DOHH2 (cell line): ENCODE results near the gene TAF6L.

Experiments
- H3F3A ChIP-seq: fragments of 200-600 bp; sonication (generic), shearing (Covaris generic); 2 replicates; pipeline ENCODE4 v1.6.0; 2016; ENCODE audit warnings: antibody characterized with exemption, mild to moderate bottlenecking; ENCODE audit not compliant: control insufficient read depth, insufficient read depth
- H3K27ac ChIP-seq: fragments of 200-600 bp; sonication (generic); 2 replicates; pipeline ENCODE4 v1.5.1; 2014; ENCODE audit warnings: low read depth, mild to moderate bottlenecking, low read length, moderate library complexity
- H3K27me3 ChIP-seq: fragments of 200-600 bp; sonication (generic); 2 replicates; pipeline ENCODE4 v1.6.1; 2014; ENCODE audit warnings: mild to moderate bottlenecking, low read length, mixed read lengths; ENCODE audit not compliant: control insufficient read depth
- H3K36me3 ChIP-seq: fragments of 200-600 bp; sonication (generic); 2 replicates; pipeline ENCODE4 v1.6.1; 2014; ENCODE audit warnings: mild to moderate bottlenecking, low read length, moderate library complexity, mixed read lengths; ENCODE audit not compliant: control insufficient read depth
- H3K4me1 ChIP-seq: fragments of 200-600 bp; sonication (generic); 2 replicates; pipeline ENCODE4 v1.6.1; 2014; ENCODE audit warnings: mild to moderate bottlenecking, low read length, mixed read lengths; ENCODE audit not compliant: control insufficient read depth
- H3K4me2 ChIP-seq: fragments of 200-600 bp; sonication (generic); 2 replicates; pipeline ENCODE4 v1.6.0; 2014; ENCODE audit warnings: mild to moderate bottlenecking, low read length, moderate library complexity
- H3K4me3 ChIP-seq: fragments of 200-600 bp; sonication (generic); 2 replicates; pipeline ENCODE4 v1.5.1; 2014; ENCODE audit warnings: mild to moderate bottlenecking, low read length, mixed read lengths
- H3K79me2 ChIP-seq: fragments of 200-600 bp; sonication (generic); 2 replicates; pipeline ENCODE4 v1.6.1; 2014; ENCODE audit warnings: mild to moderate bottlenecking, low read length, mixed read lengths; ENCODE audit not compliant: control insufficient read depth
- H3K9me2 ChIP-seq: fragments of 200-600 bp; sonication (generic); replicated peaks from 2 replicates; pipeline ENCODE4 v1.6.1; 2014; ENCODE audit warnings: mild to moderate bottlenecking, low read length, mixed read lengths; ENCODE audit not compliant: control insufficient read depth
- H3K9me3 ChIP-seq: fragments of 200-600 bp; sonication (generic); 2 replicates; pipeline ENCODE4 v1.6.1; 2014; ENCODE audit warnings: antibody characterized with exemption, low read length, mixed read lengths; ENCODE audit not compliant: control insufficient read depth, insufficient read depth
- H4K20me1 ChIP-seq: fragments of 200-600 bp; sonication (generic); 2 replicates; pipeline ENCODE4 v1.6.0; 2014; ENCODE audit warnings: low read depth, mild to moderate bottlenecking, antibody characterized with exemption, low read length, moderate library complexity; ENCODE audit not compliant: control insufficient read depth, insufficient read depth
- EZH2phosphoT487 ChIP-seq: fragments of 200-600 bp; sonication (generic); IDR thresholded peaks from 2 replicates; pipeline ENCODE4 v1.6.1; 2017; ENCODE audit warnings: borderline replicate concordance, mild to moderate bottlenecking, antibody characterized with exemption, low read length, moderate library complexity, mixed read lengths
- TF ChIP-seq, protein P1 (sequence below): fragments of 200-600 bp; sonication (generic); IDR thresholded peaks from one replicate; pipeline ENCODE4 v1.5.1; 2014; ENCODE audit warnings: antibody characterized with exemption, mild to moderate bottlenecking, low read depth, low read length; ENCODE audit not compliant: poor library complexity, severe bottlenecking

TAF6L gene

DNA sequence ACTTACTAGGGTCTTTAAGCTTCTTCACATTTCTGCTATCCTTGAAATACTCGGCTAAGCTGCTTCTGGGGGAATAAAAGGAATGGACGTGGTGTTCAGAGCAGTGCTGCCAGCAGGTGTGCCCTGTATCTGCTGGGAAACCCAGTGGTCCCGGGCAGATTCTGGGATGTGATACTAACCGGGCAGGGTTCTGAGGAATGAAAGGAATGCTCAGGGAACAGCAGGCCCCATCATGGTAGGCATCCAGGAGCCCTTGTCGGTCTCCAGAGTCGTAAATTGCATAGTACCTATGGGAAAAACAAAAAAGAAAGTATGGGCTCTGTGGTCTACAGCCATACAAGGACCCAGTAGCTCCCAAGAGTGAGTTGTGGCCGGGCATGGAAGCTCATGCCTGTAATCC lies 25.1 kb downstream of the TAF6L start:
- no peaks in the 10 kb centered on the region for H4K20me1 ChIP-seq
- no peak overlapping the region for H3K4me2 ChIP-seq
- no peaks in the 10 kb centered on the region for H3K27me3 ChIP-seq
- H3K9me2 ChIP-seq, result no peaks in the 10 kb centered on the region
- no peak overlapping the region for H3K4me3 ChIP-seq
- H3K36me3 ChIP-seq, result peaks cover 89% of the 10 kb centered on the region
- H3K9me3 ChIP-seq, result no peaks in the 10 kb centered on the region
- H3K27ac ChIP-seq, result no peak overlapping the region
- H3K79me2 ChIP-seq, result peaks cover 13% of the 10 kb centered on the region
- peaks cover 12% of the 10 kb centered on the region for H3F3A ChIP-seq
- no peak for TF ChIP-seq EZH2phosphoT487
- TF ChIP-seq, protein P1, sequence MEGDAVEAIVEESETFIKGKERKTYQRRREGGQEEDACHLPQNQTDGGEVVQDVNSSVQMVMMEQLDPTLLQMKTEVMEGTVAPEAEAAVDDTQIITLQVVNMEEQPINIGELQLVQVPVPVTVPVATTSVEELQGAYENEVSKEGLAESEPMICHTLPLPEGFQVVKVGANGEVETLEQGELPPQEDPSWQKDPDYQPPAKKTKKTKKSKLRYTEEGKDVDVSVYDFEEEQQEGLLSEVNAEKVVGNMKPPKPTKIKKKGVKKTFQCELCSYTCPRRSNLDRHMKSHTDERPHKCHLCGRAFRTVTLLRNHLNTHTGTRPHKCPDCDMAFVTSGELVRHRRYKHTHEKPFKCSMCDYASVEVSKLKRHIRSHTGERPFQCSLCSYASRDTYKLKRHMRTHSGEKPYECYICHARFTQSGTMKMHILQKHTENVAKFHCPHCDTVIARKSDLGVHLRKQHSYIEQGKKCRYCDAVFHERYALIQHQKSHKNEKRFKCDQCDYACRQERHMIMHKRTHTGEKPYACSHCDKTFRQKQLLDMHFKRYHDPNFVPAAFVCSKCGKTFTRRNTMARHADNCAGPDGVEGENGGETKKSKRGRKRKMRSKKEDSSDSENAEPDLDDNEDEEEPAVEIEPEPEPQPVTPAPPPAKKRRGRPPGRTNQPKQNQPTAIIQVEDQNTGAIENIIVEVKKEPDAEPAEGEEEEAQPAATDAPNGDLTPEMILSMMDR, result no peak
- peaks cover 9% of the 10 kb centered on the region for H3K4me1 ChIP-seq

DNA sequence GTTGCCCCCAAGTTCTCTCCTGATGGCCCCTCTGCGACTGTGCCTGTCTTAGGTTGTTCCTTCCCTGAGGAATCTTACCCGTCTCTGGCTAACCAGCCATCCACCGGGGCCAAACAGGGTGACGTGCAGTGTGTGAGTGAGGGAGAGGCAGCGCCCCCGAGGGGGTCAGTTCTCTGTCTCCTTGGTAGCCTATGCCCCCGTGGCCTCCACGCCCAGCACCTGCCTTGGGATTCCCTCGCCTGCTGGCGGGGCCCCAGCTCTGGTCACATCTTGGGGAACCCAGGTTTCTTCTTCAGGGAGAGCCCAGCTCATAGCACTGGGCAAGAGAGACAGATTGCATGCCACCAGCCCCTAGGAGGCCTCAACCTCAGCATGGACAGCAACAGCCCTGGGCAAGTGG lies 28.3 kb downstream of the TAF6L start:
- H3K79me2 ChIP-seq, result peaks cover 29% of the 10 kb centered on the region
- H3K27me3 ChIP-seq, result no peaks in the 10 kb centered on the region
- no peak overlapping the region for H3K4me3 ChIP-seq
- no peak overlapping the region for H3K4me2 ChIP-seq
- no peak overlapping the region for H3K27ac ChIP-seq
- H3K4me1 ChIP-seq, result peaks cover 12% of the 10 kb centered on the region
- H3K9me3 ChIP-seq, result no peaks in the 10 kb centered on the region
- H3F3A ChIP-seq, result no peaks in the 10 kb centered on the region
- H4K20me1 ChIP-seq, result peaks cover 9% of the 10 kb centered on the region
- no peaks in the 10 kb centered on the region for H3K9me2 ChIP-seq
- TF ChIP-seq, protein P1, result no peak
- TF ChIP-seq EZH2phosphoT487, result no peak
- H3K36me3 ChIP-seq, result peaks cover 91% of the 10 kb centered on the region

DNA sequence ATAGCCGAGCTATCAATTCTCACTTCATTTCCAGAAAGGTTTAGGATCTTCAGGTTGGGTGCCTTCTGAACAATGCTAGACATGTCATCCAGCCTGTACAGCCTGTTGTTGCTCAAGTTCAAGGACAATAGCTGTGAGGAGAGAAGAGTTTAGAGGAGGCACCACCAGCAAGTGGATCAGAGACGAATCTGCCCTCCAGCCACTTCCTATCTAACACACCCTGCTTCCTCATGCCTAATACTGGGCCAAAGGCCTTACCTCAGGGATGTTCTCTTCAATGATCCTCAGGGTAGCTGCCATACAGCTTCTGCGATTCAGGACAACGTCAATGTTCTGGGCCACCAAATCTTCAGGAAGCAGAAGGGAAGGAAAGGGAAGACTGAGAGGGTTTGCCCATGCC lies 29.9 kb downstream of the TAF6L start:
- no peak overlapping the region for H3K4me3 ChIP-seq
- TF ChIP-seq, protein P1, result no peak
- TF ChIP-seq EZH2phosphoT487, result no peak
- H3F3A ChIP-seq, result no peaks in the 10 kb centered on the region
- no peaks in the 10 kb centered on the region for H3K9me2 ChIP-seq
- peaks cover 13% of the 10 kb centered on the region for H3K4me1 ChIP-seq
- H4K20me1 ChIP-seq, result peaks cover 9% of the 10 kb centered on the region
- H3K36me3 ChIP-seq, result peaks cover 79% of the 10 kb centered on the region
- peaks cover 41% of the 10 kb centered on the region for H3K79me2 ChIP-seq
- no peaks in the 10 kb centered on the region for H3K9me3 ChIP-seq
- no peaks in the 10 kb centered on the region for H3K27me3 ChIP-seq
- H3K4me2 ChIP-seq, result no peak overlapping the region
- H3K27ac ChIP-seq, result no peak overlapping the region
